Neural cell (in vitro differentiated cells): ENCODE results near the gene PCYT1A. TPM values are rescaled to one million over a fixed set of nuclear protein-coding genes. Genes with fewer than 3 reads are reported as not detected.
"Not testable (repeated sequence)": the region's sequence is repeated elsewhere in the genome, so short reads cannot be mapped to it uniquely, and the experiment has no call there.

Experiments
- H2AFZ ChIP-seq: fragments of 200-600, 300-800 bp; sonication (generic), shearing (Covaris generic); 2 replicates; pipeline ENCODE4 v1.6.0; 2014; ENCODE audit warnings: low read depth, mild to moderate bottlenecking, antibody characterized with exemption, low read length, moderate library complexity
- H3F3A ChIP-seq: fragments of 200-600 bp; shearing (Covaris generic); 2 replicates; pipeline ENCODE4 v1.6.1; 2016; ENCODE audit warnings: mild to moderate bottlenecking, moderate library complexity, mixed read lengths, antibody characterized with exemption, low read length; ENCODE audit not compliant: insufficient read depth, poor library complexity, severe bottlenecking
- H3K27ac ChIP-seq: fragments of 200-600, 300-800 bp; sonication (generic), shearing (Covaris generic); 2 replicates; pipeline ENCODE4 v1.5.1; 2014; ENCODE audit warnings: mild to moderate bottlenecking, low read length, moderate library complexity
- H3K27me3 ChIP-seq: fragments of 300-800, 200-600 bp; sonication (generic), shearing (Covaris generic); 2 replicates; pipeline ENCODE4 v1.6.0; 2014; ENCODE audit warnings: mild to moderate bottlenecking, low read depth, low read length, moderate library complexity; ENCODE audit not compliant: insufficient read depth
- H3K36me3 ChIP-seq: fragments of 300-800, 200-600 bp; sonication (generic), shearing (Covaris generic); 2 replicates; pipeline ENCODE4 v1.5.1; 2014; ENCODE audit warnings: mild to moderate bottlenecking, antibody characterized with exemption, low read length, moderate library complexity; ENCODE audit not compliant: insufficient read depth
- H3K4me2 ChIP-seq: fragments of 300-800, 200-600 bp; sonication (generic), shearing (Covaris generic); 2 replicates; pipeline ENCODE4 v1.6.0; 2014; ENCODE audit warnings: mild to moderate bottlenecking, low read length
- H3K4me3 ChIP-seq: fragments of 300-800, 200-600 bp; sonication (generic), shearing (Covaris generic); 2 replicates; pipeline ENCODE4 v1.5.1; 2014; ENCODE audit warnings: mild to moderate bottlenecking, low read length, moderate library complexity
- H3K79me2 ChIP-seq: fragments of 200-600 bp; shearing (Covaris generic); replicated peaks from 2 replicates; pipeline ENCODE4 v1.6.0; 2014; ENCODE audit warnings: mild to moderate bottlenecking, low read length, moderate library complexity; ENCODE audit not compliant: insufficient read depth
- H3K9ac ChIP-seq: fragments of 300-800, 200-600 bp; sonication (generic), shearing (Covaris generic); 2 replicates; pipeline ENCODE4 v1.6.1; 2016; ENCODE audit warnings: mild to moderate bottlenecking, low read length, mixed read lengths
- H3K9me2 ChIP-seq: fragments of 200-600 bp; shearing (Covaris generic); 2 replicates; pipeline ENCODE4 v1.6.1; 2016; ENCODE audit warnings: mild to moderate bottlenecking, low read length, mixed read lengths; ENCODE audit not compliant: insufficient read depth
- H3K9me3 ChIP-seq: fragments of 200-600, 300-800 bp; sonication (generic), shearing (Covaris generic); 2 replicates; pipeline ENCODE4 v1.6.1; 2016; ENCODE audit warnings: mild to moderate bottlenecking, mixed run types, low read length, moderate library complexity, mixed read lengths
- H4K20me1 ChIP-seq: fragments of 200-600 bp; shearing (Covaris generic); 2 replicates; pipeline ENCODE4 v1.6.1; 2016; ENCODE audit warnings: mild to moderate bottlenecking, mixed run types; ENCODE audit not compliant: insufficient read depth
- EP300 ChIP-seq: fragments of 450-650 bp; conservative IDR thresholded peaks from 2 replicates; pipeline ENCODE4 v1.6.1; 2014; ENCODE audit warnings: antibody characterized with exemption, mild to moderate bottlenecking, moderate library complexity; ENCODE audit not compliant: poor library complexity, severe bottlenecking
- EZH2 ChIP-seq: fragments of 200-600, 300-800 bp; shearing (Covaris generic), sonication (generic); IDR thresholded peaks from 2 replicates; pipeline ENCODE4 v1.6.1; 2014; ENCODE audit warnings: antibody characterized with exemption, low read length, borderline replicate concordance, mild to moderate bottlenecking; ENCODE audit not compliant: insufficient read depth, poor library complexity, severe bottlenecking
- MXI1 ChIP-seq: fragments of 450-650 bp; conservative IDR thresholded peaks from 2 replicates; pipeline ENCODE4 v1.6.1; 2014; ENCODE audit warnings: antibody characterized with exemption, mild to moderate bottlenecking; ENCODE audit not compliant: poor library complexity, severe bottlenecking
- POLR2AphosphoS5 ChIP-seq: IDR thresholded peaks from 2 replicates; pipeline ENCODE4 v1.6.1; 2012
- RAD21 ChIP-seq: fragments of 450-650 bp; conservative IDR thresholded peaks from 2 replicates; pipeline ENCODE4 v1.6.1; 2014; ENCODE audit warnings: antibody characterized with exemption, mild to moderate bottlenecking, moderate library complexity
- SMC3 ChIP-seq: fragments of 450-650 bp; conservative IDR thresholded peaks from 2 replicates; pipeline ENCODE4 v1.6.1; 2014; ENCODE audit warnings: antibody characterized with exemption, mild to moderate bottlenecking, moderate library complexity; ENCODE audit not compliant: poor library complexity
- TAF1 ChIP-seq: IDR thresholded peaks from 2 replicates; pipeline ENCODE4 v1.6.1; 2012; ENCODE audit warnings: low read depth
- polyA plus RNA-seq: library from polyadenylated mRNA; depleted of rRNA; stranded (reverse); fragments of >200 nt; gene quantifications from 2 replicates; pipeline ENCODE4 v1.2.3, GENCODE V29; 2014
- TF ChIP-seq, protein P1 (sequence below): fragments of 450-650 bp; IDR thresholded peaks from 2 replicates; pipeline ENCODE4 v1.5.1; 2014; ENCODE audit warnings: antibody characterized with exemption, mild to moderate bottlenecking, moderate library complexity; ENCODE audit not compliant: poor library complexity, severe bottlenecking
- TF ChIP-seq, protein P2 (sequence below): IDR thresholded peaks from 2 replicates; pipeline ENCODE4 v1.6.1; 2012; ENCODE audit warnings: borderline replicate concordance

The PCYT1A gene
- polyA plus RNA-seq, 1 donor from 2014 or later, result 21.7 TPM

DNA sequence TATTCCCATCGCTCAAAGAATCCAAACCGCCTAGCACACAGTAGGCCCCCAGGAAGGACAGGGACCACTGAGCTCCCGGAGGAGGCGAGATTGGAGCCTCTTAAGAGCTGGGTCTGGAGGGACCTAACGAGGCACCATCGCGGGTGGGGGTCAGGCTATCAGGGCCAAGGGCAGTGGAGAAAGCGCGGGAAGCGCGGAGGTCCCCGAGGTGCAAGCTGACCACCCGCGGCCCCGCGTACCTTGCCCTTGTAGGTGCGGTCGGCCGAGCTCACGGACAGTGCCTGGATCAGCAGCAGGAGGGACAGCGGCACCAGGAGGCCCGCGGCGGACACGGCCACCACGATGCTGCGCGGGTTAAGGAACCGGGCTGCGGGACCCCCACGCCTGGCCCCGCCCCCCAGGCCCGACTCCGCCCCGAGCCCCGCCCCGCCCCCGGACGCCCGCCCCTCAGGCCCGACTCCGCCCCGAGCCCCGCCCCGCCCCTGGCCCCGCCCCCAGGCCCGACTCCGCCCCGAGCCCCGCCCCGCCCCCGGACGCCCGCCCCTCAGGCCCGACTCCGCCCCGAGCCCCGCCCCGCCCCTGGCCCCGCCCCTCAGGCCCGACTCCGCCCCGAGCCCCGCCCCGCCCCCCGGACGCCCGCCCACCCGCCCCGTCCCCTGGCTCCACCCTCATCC is 80.2 kb downstream of the PCYT1A start:
- no peaks in the 10 kb centered on the region for H3F3A ChIP-seq
- TF ChIP-seq SMC3 (no peak), RAD21 (no peak), TAF1 (no peak), EP300 (no peak), EZH2 (no peak), MXI1 (no peak), POLR2AphosphoS5 (no peak)
- TF ChIP-seq, protein P1, sequence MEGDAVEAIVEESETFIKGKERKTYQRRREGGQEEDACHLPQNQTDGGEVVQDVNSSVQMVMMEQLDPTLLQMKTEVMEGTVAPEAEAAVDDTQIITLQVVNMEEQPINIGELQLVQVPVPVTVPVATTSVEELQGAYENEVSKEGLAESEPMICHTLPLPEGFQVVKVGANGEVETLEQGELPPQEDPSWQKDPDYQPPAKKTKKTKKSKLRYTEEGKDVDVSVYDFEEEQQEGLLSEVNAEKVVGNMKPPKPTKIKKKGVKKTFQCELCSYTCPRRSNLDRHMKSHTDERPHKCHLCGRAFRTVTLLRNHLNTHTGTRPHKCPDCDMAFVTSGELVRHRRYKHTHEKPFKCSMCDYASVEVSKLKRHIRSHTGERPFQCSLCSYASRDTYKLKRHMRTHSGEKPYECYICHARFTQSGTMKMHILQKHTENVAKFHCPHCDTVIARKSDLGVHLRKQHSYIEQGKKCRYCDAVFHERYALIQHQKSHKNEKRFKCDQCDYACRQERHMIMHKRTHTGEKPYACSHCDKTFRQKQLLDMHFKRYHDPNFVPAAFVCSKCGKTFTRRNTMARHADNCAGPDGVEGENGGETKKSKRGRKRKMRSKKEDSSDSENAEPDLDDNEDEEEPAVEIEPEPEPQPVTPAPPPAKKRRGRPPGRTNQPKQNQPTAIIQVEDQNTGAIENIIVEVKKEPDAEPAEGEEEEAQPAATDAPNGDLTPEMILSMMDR, result no peak
- TF ChIP-seq, protein P2, sequence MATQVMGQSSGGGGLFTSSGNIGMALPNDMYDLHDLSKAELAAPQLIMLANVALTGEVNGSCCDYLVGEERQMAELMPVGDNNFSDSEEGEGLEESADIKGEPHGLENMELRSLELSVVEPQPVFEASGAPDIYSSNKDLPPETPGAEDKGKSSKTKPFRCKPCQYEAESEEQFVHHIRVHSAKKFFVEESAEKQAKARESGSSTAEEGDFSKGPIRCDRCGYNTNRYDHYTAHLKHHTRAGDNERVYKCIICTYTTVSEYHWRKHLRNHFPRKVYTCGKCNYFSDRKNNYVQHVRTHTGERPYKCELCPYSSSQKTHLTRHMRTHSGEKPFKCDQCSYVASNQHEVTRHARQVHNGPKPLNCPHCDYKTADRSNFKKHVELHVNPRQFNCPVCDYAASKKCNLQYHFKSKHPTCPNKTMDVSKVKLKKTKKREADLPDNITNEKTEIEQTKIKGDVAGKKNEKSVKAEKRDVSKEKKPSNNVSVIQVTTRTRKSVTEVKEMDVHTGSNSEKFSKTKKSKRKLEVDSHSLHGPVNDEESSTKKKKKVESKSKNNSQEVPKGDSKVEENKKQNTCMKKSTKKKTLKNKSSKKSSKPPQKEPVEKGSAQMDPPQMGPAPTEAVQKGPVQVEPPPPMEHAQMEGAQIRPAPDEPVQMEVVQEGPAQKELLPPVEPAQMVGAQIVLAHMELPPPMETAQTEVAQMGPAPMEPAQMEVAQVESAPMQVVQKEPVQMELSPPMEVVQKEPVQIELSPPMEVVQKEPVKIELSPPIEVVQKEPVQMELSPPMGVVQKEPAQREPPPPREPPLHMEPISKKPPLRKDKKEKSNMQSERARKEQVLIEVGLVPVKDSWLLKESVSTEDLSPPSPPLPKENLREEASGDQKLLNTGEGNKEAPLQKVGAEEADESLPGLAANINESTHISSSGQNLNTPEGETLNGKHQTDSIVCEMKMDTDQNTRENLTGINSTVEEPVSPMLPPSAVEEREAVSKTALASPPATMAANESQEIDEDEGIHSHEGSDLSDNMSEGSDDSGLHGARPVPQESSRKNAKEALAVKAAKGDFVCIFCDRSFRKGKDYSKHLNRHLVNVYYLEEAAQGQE, result no peak
- peak overlapping the region; percentile 50 for H3K4me3 ChIP-seq
- no peaks in the 10 kb centered on the region for H3K27me3 ChIP-seq
- no peaks in the 10 kb centered on the region for H3K36me3 ChIP-seq
- H3K4me2 ChIP-seq, result no peak overlapping the region
- H3K9me3 ChIP-seq, result no peaks in the 10 kb centered on the region
- no peak overlapping the region for H3K9ac ChIP-seq
- H3K79me2 ChIP-seq, result no peaks in the 10 kb centered on the region
- no peak overlapping the region for H3K27ac ChIP-seq
- no peak overlapping the region for H2AFZ ChIP-seq
- no peaks in the 10 kb centered on the region for H4K20me1 ChIP-seq
- H3K9me2 ChIP-seq, result no peaks in the 10 kb centered on the region

DNA sequence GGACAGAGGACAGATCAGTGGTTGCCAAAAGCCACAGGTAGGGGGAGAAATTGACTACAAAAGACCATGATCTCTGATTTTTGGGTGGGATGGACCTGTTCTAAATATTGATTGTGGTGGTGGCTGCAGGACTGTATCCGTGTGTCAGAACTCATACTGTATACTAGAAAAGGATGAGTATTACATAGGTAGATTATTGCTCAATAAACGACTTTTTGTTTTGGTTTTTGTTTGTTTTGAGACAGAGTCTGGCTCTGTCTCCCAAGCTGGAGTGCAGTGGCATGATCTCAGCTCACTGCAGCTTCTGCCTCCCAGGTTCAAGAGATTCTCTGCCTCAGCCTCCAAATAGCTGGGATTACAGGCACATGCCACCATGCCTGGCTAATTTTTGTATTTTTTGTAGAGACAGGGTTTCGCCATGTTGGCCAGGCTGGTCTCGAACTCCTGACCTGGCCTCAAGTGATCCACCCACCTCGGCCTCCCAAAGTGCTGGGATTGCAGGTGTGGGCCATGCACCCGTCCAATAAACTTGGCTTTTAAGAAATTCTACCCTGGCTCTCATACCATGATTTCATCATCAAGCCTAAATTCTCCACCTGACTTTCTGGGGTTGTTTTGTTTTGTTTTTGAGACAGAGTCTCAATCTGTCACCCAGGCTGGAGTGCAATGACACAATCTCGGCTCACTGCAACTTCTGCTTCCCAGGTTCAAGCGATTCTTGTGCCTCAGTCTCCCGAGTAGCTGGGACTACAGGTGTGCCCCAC is 81.9 kb downstream of the PCYT1A start:
- not testable (repeated sequence) for H2AFZ ChIP-seq, H3K36me3 ChIP-seq

More for the DNA sequence above, 81.9 kb downstream of the PCYT1A start:
- not testable (repeated sequence) for H3F3A ChIP-seq, H3K4me2 ChIP-seq, H3K9me2 ChIP-seq, H3K9ac ChIP-seq, H3K27me3 ChIP-seq, H3K27ac ChIP-seq, H3K79me2 ChIP-seq, H3K9me3 ChIP-seq, H4K20me1 ChIP-seq, H3K4me3 ChIP-seq
